ENCODE data around the gene ROR1.

DNA sequence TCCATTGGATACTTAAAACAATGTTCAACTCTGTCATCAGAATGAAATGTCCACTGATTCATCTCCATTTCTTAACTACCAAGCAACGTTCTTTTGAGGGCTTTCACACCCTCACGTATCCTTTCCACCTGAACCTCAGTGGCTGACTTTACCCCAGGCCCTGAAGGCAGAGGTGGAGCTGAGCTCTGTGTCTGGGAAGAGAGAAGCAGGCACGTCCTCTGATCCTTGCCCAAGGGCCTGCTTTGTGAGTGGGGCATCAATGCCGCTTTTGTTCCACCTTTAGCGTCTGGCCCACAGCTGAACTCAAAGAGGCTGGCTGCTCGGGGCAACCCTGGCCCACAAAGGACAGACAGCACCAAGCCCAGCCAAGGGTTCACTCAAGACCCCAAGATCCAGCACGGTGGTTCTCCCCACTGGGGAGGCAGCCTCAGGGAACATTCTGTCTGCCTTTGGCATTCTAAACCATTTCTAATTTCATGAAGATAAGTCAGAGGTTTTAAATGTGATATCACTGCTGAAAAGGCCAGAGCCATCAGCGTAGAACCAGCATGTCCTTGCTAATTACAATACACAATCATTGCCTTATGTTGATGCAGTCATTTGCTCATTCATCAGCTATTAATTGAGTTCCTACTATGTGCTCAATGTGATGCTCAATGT lies 303.6 kb downstream of the ROR1 start:
- TF ChIP-seq, protein P1, sequence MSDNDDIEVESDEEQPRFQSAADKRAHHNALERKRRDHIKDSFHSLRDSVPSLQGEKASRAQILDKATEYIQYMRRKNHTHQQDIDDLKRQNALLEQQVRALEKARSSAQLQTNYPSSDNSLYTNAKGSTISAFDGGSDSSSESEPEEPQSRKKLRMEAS (IDR thresholded peaks at IDR 0.05; ENCODE audit: low read depth, low read length): no peak
- TF ChIP-seq, protein P2, sequence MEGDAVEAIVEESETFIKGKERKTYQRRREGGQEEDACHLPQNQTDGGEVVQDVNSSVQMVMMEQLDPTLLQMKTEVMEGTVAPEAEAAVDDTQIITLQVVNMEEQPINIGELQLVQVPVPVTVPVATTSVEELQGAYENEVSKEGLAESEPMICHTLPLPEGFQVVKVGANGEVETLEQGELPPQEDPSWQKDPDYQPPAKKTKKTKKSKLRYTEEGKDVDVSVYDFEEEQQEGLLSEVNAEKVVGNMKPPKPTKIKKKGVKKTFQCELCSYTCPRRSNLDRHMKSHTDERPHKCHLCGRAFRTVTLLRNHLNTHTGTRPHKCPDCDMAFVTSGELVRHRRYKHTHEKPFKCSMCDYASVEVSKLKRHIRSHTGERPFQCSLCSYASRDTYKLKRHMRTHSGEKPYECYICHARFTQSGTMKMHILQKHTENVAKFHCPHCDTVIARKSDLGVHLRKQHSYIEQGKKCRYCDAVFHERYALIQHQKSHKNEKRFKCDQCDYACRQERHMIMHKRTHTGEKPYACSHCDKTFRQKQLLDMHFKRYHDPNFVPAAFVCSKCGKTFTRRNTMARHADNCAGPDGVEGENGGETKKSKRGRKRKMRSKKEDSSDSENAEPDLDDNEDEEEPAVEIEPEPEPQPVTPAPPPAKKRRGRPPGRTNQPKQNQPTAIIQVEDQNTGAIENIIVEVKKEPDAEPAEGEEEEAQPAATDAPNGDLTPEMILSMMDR (IDR thresholded peaks at IDR 0.05; ENCODE audit: low read depth, low read length): no peak
- no peak for TF ChIP-seq POLR2A (IDR thresholded peaks at IDR 0.05; ENCODE audit: extremely low read depth, insufficient read length)
- no peak for TF ChIP-seq MYC (IDR thresholded peaks at IDR 0.05; ENCODE audit: low read depth, low read length)
